Occipital lobe (tissue), 2 donors: ENCODE results near the gene KCNG1. TPM values are rescaled to one million over a fixed set of nuclear protein-coding genes. Genes with fewer than 3 reads are reported as not detected.

Source experiments
- DNase-seq: peaks from one replicate; lab custom pipeline; 2025; lab: John Stamatoyannopoulos, UW
- total RNA-seq: library from RNA; depleted of rRNA; stranded (reverse); fragments of >200 nt; gene quantifications from one replicate; pipeline ENCODE4 v1.2.3, GENCODE V29; 2014

KCNG1 gene
- total RNA-seq, 1 donor from 2014 or later = 41.3 TPM

- no peak for DNase-seq
These were observed 13.3 kb upstream of the KCNG1 start for GRCh38 chr20:51036226-51036625.

- DNase-seq = no peak
These were observed 12.2 kb upstream of the KCNG1 start for GRCh38 chr20:51034988-51035656.

GRCh38 chr20:51034476-51034875 is 11.6 kb upstream of the KCNG1 start:
- DNase-seq = no peak

GRCh38 chr20:51029963-51030920 is 7.3 kb upstream of the KCNG1 start:
- no peak for DNase-seq

GRCh38 chr20:51029556-51029955 is 6.6 kb upstream of the KCNG1 start:
- DNase-seq = no peak

GRCh38 chr20:51028616-51029212 is 5.8 kb upstream of the KCNG1 start:
- DNase-seq = no peak

GRCh38 chr20:51027035-51027795 is 4.3 kb upstream of the KCNG1 start:
- no peak for DNase-seq

- no peak for DNase-seq
These were observed 3.4 kb upstream of the KCNG1 start for GRCh38 chr20:51026269-51026668.

- no peak for DNase-seq
These were observed 1.9 kb upstream of the KCNG1 start for GRCh38 chr20:51024761-51025160.

GRCh38 chr20:51023617-51024155 is 779 bp upstream of the KCNG1 start:
- no peak for DNase-seq

- DNase-seq = no peak
These were observed 592 bp downstream of the KCNG1 start for GRCh38 chr20:51022227-51022802.

- DNase-seq = no peak
These were observed 1.6 kb downstream of the KCNG1 start for GRCh38 chr20:51021067-51022025.

- DNase-seq = no peak
These were observed 2.2 kb downstream of the KCNG1 start for GRCh38 chr20:51020657-51021056.

GRCh38 chr20:51019656-51020592 is 3.0 kb downstream of the KCNG1 start:
- no peak for DNase-seq

- DNase-seq = peak; percentile 22
These were observed 5.7 kb downstream of the KCNG1 start for GRCh38 chr20:51017251-51017650.

GRCh38 chr20:51016521-51016920 is 6.4 kb downstream of the KCNG1 start:
- no peak for DNase-seq

- no peak for DNase-seq
These were observed 7.8 kb downstream of the KCNG1 start for GRCh38 chr20:51014797-51015722.
